Putamen (tissue), 1 donor: ENCODE measurements around the gene RAMAC.
"Not testable (repeated sequence)": the region's sequence is repeated elsewhere in the genome, so short reads cannot be mapped to it uniquely, and the experiment has no call there.

Experiments used
- DNase-seq: peaks from one replicate; pipeline ENCODE4 v3.0.0-alpha.2; 2016; ENCODE audit warnings: low spot score

RAMAC gene

DNA sequence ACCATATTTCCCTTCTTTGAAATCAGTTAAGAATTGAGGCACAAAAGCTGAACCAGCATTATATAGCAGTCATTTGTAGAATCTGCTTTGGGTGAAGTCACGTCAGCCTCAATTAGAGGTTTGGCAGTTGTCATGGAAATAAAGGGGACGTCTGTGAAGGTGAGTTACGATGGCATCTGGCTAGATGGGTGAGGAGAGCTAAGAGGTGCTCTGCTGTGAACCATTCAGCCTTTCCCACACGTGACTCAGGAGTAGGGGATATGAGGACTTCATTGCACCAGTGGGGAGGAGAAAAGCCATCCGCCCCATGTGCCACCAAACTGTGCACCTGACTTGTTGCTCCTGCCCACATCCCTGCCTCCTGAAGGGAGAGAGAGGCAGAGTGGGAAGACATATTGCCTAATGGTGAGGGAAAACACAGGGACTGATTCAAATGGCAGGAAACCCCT lies 28.2 kb downstream of the RAMAC start:
- DNase-seq: no peak

- DNase-seq: no peak
These were observed 29.4 kb downstream of the RAMAC start for GRCh38 chr15:83015361-83015760.

- DNase-seq: peak; percentile 60
These were observed 30.9 kb downstream of the RAMAC start for GRCh38 chr15:83016906-83017305.

GRCh38 chr15:83018436-83018835 lies 32.4 kb downstream of the RAMAC start:
- DNase-seq: no peak

GRCh38 chr15:83030021-83030420 lies 44.0 kb downstream of the RAMAC start:
- no peak for DNase-seq

DNA sequence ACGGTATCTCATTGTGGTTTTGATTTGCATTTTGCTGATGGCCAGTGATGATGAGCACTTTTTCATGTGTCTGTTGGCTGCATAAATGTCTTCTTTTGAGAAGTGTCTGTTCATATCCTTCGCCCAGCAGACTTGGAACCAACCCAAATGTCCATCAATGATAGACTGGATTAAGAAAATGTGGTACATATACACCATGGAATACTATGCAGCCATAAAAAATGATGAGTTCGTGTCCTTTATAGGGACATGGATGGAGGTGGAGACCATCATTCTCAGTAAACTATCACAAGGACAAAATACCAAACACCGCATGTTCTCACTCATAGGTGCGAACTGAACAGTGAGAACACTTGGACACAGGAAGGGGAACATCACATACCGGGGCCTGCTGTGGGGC lies 45.2 kb downstream of the RAMAC start:
- not testable (repeated sequence) for DNase-seq

DNA sequence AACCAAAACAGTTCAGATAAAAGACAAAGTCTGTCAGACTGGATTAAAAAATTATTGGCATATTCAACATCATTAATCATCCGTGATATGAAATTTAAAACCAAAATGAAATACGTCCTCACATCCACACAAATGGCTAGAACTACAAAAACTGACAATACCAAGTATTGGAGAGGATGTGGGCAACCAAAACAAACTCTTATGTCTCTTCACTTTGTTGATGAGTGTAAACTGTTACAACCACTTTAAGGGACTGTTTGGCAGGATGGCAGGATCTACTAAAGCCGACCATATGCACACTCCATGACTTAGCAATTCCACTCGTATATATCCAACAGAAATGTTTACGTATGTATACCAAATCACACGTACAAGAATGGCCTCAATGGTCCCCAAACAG lies 50.2 kb downstream of the RAMAC start:
- no peak for DNase-seq

- no peak for DNase-seq
These were observed 53.2 kb downstream of the RAMAC start for GRCh38 chr15:83039206-83039605.
